OCI-LY7 (cell line): Measurements from ENCODE around the gene NF1. TPM values are rescaled to one million over a fixed set of nuclear protein-coding genes. Genes with fewer than 3 reads are reported as not detected.

Experiments
- BruUV-seq: library from RNA; stranded (reverse); fragments of 400-500 nt; replicated peaks from 2 replicates; lab custom pipeline; 2021; lab: Mats Ljungman, UMichigan
- CTCF ChIA-PET: fragments of 300-600 bp; sonication (Branson Sonifier 250); formaldehyde crosslinking; loops from one replicate; lab custom pipeline; 2022; ENCODE audit warnings: antibody characterized with exemption; ENCODE audit not compliant: unreplicated experiment; lab: Charles Lee
- POLR2A ChIA-PET: fragments of 300-600 bp; sonication (Branson Sonifier 250); formaldehyde crosslinking; loops from one replicate; lab custom pipeline; 2022; ENCODE audit warnings: antibody characterized with exemption; lab: Charles Lee
- DNase-seq: peaks from one replicate; pipeline ENCODE4 v3.0.0-alpha.2; 2015; ENCODE audit warnings: low spot score
- H2AFZ ChIP-seq: fragments of 200-600 bp; sonication (generic), shearing (Covaris generic); 2 replicates; pipeline ENCODE4 v1.6.1; 2014; ENCODE audit warnings: mild to moderate bottlenecking, antibody characterized with exemption, low read length, moderate library complexity
- H3K27ac ChIP-seq: fragments of 200-600 bp; sonication (generic); 2 replicates; pipeline ENCODE4 v1.5.1; 2014; ENCODE audit warnings: mixed run types, low read depth, mild to moderate bottlenecking, moderate library complexity, low read length, inconsistent platforms; ENCODE audit not compliant: poor library complexity, severe bottlenecking
- H3K36me3 ChIP-seq: fragments of 200-600 bp; sonication (generic); 2 replicates; pipeline ENCODE4 v1.6.1; 2014; ENCODE audit warnings: mild to moderate bottlenecking, antibody characterized with exemption, low read length, moderate library complexity, mixed read lengths; ENCODE audit not compliant: insufficient read depth
- H3K4me1 ChIP-seq: fragments of 200-600 bp; sonication (generic); 2 replicates; pipeline ENCODE4 v1.5.1; 2014; ENCODE audit warnings: mild to moderate bottlenecking, low read length; ENCODE audit not compliant: insufficient read depth, poor library complexity, severe bottlenecking
- H3K4me2 ChIP-seq: fragments of 200-600 bp; sonication (generic); 2 replicates; pipeline ENCODE4 v1.6.1; 2014; ENCODE audit warnings: mild to moderate bottlenecking, low read length
- H3K4me3 ChIP-seq: fragments of 200-600 bp; sonication (generic); 2 replicates; pipeline ENCODE4 v1.5.1; 2014; ENCODE audit warnings: mild to moderate bottlenecking, low read depth, low read length; ENCODE audit not compliant: poor library complexity, severe bottlenecking
- H3K79me2 ChIP-seq: fragments of 200-600 bp; sonication (generic); 2 replicates; pipeline ENCODE4 v1.6.1; 2016; ENCODE audit warnings: low read depth, mild to moderate bottlenecking, low read length, moderate library complexity, mixed read lengths; ENCODE audit not compliant: insufficient read depth
- H3K9me2 ChIP-seq: fragments of 200-600 bp; sonication (generic); 2 replicates; pipeline ENCODE4 v1.6.1; 2016; ENCODE audit warnings: mild to moderate bottlenecking, low read length, mixed read lengths; ENCODE audit not compliant: insufficient read depth
- H3K9me3 ChIP-seq: fragments of 200-600 bp; sonication (generic); 2 replicates; pipeline ENCODE4 v1.6.1; 2014; ENCODE audit warnings: mild to moderate bottlenecking, mixed run types, low read length, mixed read lengths
- H4K20me1 ChIP-seq: fragments of 200-600 bp; sonication (generic); 2 replicates; pipeline ENCODE4 v1.6.1; 2014; ENCODE audit warnings: mild to moderate bottlenecking, antibody characterized with exemption, low read length, moderate library complexity, mixed read lengths; ENCODE audit not compliant: insufficient read depth
- EZH2phosphoT487 ChIP-seq: fragments of 200-600 bp; sonication (generic); IDR thresholded peaks from 2 replicates; pipeline ENCODE4 v1.6.1; 2018; ENCODE audit warnings: low read depth, borderline replicate concordance, mild to moderate bottlenecking, mixed run types, antibody characterized with exemption, low read length, moderate library complexity, mixed read lengths
- intact Hi-C: fragments of 100-400 bp; cut with micrococcal nuclease; formaldehyde crosslinking; loops from one replicate; pipeline ENCODE4 v1.10.0; 2022; ENCODE audit not compliant: unreplicated experiment
- total RNA-seq, 2 experiments: library from RNA; depleted of rRNA in 1 of 2; stranded (reverse); fragments of >200 nt in 1 of 2; shearing (Covaris generic) in 1 of 2; gene quantifications; 2 replicates each; pipeline ENCODE4 v1.2.3, GENCODE V29; 2014 to 2022
- TF ChIP-seq, protein P1 (sequence below): fragments of 200-600 bp; sonication (generic); conservative IDR thresholded peaks from 2 replicates; pipeline ENCODE4 v1.5.1; 2014; ENCODE audit warnings: mild to moderate bottlenecking, antibody characterized with exemption, low read length, moderate library complexity, mixed read lengths

NF1 gene
- total RNA-seq, 2 experiments from 2014 or later, result 38.7 to 64.8 TPM

DNA sequence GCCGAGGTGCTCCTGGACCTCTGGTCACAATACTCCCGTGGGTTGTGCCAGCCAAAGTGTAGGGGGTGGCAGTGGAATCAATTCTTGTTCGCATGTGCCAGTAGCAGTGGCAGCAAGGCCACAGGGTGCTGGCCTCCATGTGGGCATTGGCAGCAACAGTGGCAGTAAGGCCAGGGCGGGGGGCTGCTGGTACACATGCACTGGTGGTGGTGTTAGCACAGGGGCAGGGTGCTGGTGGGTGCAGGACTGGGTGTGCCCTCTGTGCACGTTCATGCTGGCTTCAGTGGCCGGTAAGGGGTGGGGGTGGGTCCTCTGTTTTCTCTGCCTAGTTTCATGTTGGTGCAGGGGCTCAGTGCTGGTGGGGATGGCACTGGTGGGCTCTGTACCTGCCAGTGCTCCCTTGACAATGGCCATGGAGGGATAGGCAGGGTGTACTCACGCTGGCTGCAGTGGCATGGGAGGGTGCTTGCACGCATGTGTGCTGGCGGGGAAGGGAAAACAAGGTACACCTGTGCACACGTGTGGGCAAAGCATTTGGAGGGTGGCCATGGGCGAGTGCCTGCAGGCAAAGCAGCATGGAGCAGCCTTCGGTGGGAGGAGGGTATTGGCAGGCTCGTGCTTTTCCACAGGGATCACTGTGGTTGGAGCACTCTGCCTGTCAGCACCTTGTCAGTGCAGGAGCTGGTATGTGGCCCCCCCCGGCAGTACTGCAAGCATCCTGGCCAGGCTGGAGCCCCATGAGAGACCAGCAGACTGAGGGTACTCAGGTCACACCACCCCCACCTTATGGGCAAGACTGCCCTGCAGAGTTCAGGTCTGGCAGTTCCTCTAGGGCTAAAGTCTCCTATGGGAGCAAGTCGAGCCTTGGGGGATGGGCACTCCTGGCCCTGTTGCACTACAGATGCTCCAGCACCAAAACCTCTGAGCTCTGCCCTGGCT, 35.8 kb downstream of the NF1 start:
- POLR2A ChIA-PET, result interaction anchor here (0.7 kb wide), 2 partner anchors 23 to 27 kb away, joined by 3 to 4 read pairs; no protein-coding TSS in a partner anchor
- H3K36me3 ChIP-seq, result no peaks in the 10 kb centered on the region
- no peaks in the 10 kb centered on the region for H4K20me1 ChIP-seq
- CTCF ChIA-PET, result interaction anchor here (0.5 kb wide), 1 partner anchor 359 kb away, joined by 10 read pairs; no protein-coding TSS in a partner anchor
- intact Hi-C loops, result no loop called here
- H3K27ac ChIP-seq, result no peak overlapping the region
- no peaks in the 10 kb centered on the region for H3K79me2 ChIP-seq
- no peak for TF ChIP-seq EZH2phosphoT487
- TF ChIP-seq, protein P1, sequence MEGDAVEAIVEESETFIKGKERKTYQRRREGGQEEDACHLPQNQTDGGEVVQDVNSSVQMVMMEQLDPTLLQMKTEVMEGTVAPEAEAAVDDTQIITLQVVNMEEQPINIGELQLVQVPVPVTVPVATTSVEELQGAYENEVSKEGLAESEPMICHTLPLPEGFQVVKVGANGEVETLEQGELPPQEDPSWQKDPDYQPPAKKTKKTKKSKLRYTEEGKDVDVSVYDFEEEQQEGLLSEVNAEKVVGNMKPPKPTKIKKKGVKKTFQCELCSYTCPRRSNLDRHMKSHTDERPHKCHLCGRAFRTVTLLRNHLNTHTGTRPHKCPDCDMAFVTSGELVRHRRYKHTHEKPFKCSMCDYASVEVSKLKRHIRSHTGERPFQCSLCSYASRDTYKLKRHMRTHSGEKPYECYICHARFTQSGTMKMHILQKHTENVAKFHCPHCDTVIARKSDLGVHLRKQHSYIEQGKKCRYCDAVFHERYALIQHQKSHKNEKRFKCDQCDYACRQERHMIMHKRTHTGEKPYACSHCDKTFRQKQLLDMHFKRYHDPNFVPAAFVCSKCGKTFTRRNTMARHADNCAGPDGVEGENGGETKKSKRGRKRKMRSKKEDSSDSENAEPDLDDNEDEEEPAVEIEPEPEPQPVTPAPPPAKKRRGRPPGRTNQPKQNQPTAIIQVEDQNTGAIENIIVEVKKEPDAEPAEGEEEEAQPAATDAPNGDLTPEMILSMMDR, result no peak
- DNase-seq, result no peak
- no peaks in the 10 kb centered on the region for H3K9me3 ChIP-seq
- H3K4me2 ChIP-seq, result no peak overlapping the region
- BruUV-seq, result no TSS peak
- H3K9me2 ChIP-seq, result no peaks in the 10 kb centered on the region
- H2AFZ ChIP-seq, result no peak overlapping the region
- no peaks in the 10 kb centered on the region for H3K4me1 ChIP-seq
- H3K4me3 ChIP-seq, result no peak overlapping the region

DNA sequence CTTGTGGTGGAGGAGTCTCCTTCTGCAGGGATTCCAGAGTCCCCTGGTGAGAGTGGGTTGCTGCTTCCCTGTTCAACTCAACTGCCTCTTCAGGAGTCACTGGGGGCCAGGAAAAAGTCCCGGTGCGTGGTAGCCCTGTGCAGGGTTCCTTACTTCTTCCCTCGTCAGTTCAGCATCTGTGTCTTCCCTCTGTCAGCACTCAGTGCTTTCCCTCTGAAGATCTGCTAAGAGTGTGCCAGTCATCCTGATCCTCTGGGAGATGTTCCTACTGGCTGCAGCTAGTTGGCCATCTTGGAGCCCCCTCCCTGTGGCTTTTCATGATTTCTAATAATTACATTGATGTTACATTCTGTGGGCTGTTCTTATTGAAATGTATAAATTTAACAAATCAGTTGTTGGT, 36.5 kb downstream of the NF1 start:
- TF ChIP-seq EZH2phosphoT487, result no peak
- TF ChIP-seq, protein P1, result no peak
- no TSS peak for BruUV-seq
- Histone ChIP-seq H3K9me2 (no peaks in the 10 kb centered on the region), H3K4me2 (no peak overlapping the region), H3K4me1 (no peaks in the 10 kb centered on the region), H3K36me3 (peaks cover 1% of the 10 kb centered on the region; the same call in 1 of the 2 replicates), H3K9me3 (no peaks in the 10 kb centered on the region), H3K27ac (no peak overlapping the region), H3K4me3 (no peak overlapping the region), H2AFZ (no peak overlapping the region), H3K79me2 (no peaks in the 10 kb centered on the region), H4K20me1 (no peaks in the 10 kb centered on the region)
- intact Hi-C loops, result no loop called here
- DNase-seq, result no peak
- ChIA-PET POLR2A (no interaction called here), CTCF (interaction anchor here (0.5 kb wide), 1 partner anchor 358 kb away, joined by 10 read pairs; no protein-coding TSS in a partner anchor)
